GM12878 (cell line): ENCODE measurements around the gene ZNF547. TPM values are rescaled to one million over a fixed set of nuclear protein-coding genes. Genes with fewer than 3 reads are reported as not detected.

Source experiments
- ASH2L ChIP-seq: fragments of 300-600, 200-600 bp; sonication (generic); IDR thresholded peaks from 2 replicates; pipeline ENCODE4 v1.6.1; 2017; ENCODE audit warnings: low read depth, mild to moderate bottlenecking, borderline replicate concordance
- BCL11A ChIP-seq: IDR thresholded peaks from 2 replicates; pipeline ENCODE4 v1.6.1; 2011; ENCODE audit warnings: low read depth, low read length
- BCL3 ChIP-seq: IDR thresholded peaks from 2 replicates; pipeline ENCODE4 v1.6.1; 2011; ENCODE audit warnings: borderline replicate concordance, low read depth, mild to moderate bottlenecking, moderate library complexity, low read length; ENCODE audit not compliant: insufficient read depth, poor library complexity, severe bottlenecking
- CBX5 ChIP-seq: sonication (generic); IDR thresholded peaks from 2 replicates; pipeline ENCODE4 v1.6.1; 2016; ENCODE audit warnings: low read depth, moderate library complexity, mild to moderate bottlenecking, inconsistent platforms
- CTCF ChIP-seq, 3 experiments: IDR thresholded peaks in 2 of 3; conservative IDR thresholded peaks in 1 of 3; 2 replicates each; pipeline ENCODE4 v1.5.1; 2011; ENCODE audit warnings: low read depth in 3 of 3, low read length in 3 of 3, mild to moderate bottlenecking in 3 of 3, control low read depth in 2 of 3, moderate library complexity in 2 of 3, inconsistent platforms in 1 of 3, mixed read lengths in 1 of 3; ENCODE audit not compliant: control insufficient read depth in 2 of 3, insufficient read depth in 1 of 3; ENCODE audit errors: extremely low read depth in 1 of 3
- EP300 ChIP-seq, 2 experiments: fragments of 150-350 bp in 1 of 2; IDR thresholded peaks; 2 replicates each; pipeline ENCODE4 v1.6.1; 2011 to 2012; ENCODE audit warnings: low read depth in 2 of 2, low read length in 2 of 2, borderline replicate concordance in 1 of 2, improper control_type of control experiment in 1 of 2, inconsistent platforms in 1 of 2; ENCODE audit not compliant: control insufficient read depth in 1 of 2
- JUNB ChIP-seq: IDR thresholded peaks from 2 replicates; pipeline ENCODE4 v1.6.1; 2016; ENCODE audit warnings: antibody characterized with exemption, mild to moderate bottlenecking
- JUND ChIP-seq: IDR thresholded peaks from 2 replicates; pipeline ENCODE4 v1.6.1; 2012; ENCODE audit warnings: low read depth, mild to moderate bottlenecking, low read length, improper control_type of control experiment, moderate library complexity
- KAT2A ChIP-seq: conservative IDR thresholded peaks from 2 replicates; pipeline ENCODE4 v1.6.1; 2011; ENCODE audit warnings: low read depth, low read length; ENCODE audit not compliant: control insufficient read depth
- MTA2 ChIP-seq: fragments of 450-650 bp; IDR thresholded peaks from 2 replicates; pipeline ENCODE4 v1.6.1; 2016; ENCODE audit warnings: low read depth, mild to moderate bottlenecking, moderate library complexity
- MTA3 ChIP-seq: IDR thresholded peaks from 2 replicates; pipeline ENCODE4 v1.6.1; 2012; ENCODE audit warnings: low read length, inconsistent platforms, borderline replicate concordance
- NFYA ChIP-seq: IDR thresholded peaks from 2 replicates; pipeline ENCODE4 v1.6.1; 2011; ENCODE audit warnings: low read depth, mild to moderate bottlenecking, low read length, improper control_type of control experiment, borderline replicate concordance
- NR2F1 ChIP-seq: fragments of 450-650 bp; conservative IDR thresholded peaks from 2 replicates; pipeline ENCODE4 v1.6.1; 2017; ENCODE audit warnings: mild to moderate bottlenecking
- POLR2A ChIP-seq: IDR thresholded peaks from 2 replicates; pipeline ENCODE4 v1.6.1; 2011; ENCODE audit warnings: low read depth, mild to moderate bottlenecking, low read length
- RB1 ChIP-seq: fragments of 450-650 bp; formaldehyde crosslinking; IDR thresholded peaks from 2 replicates; pipeline ENCODE4 v1.6.1; 2017; ENCODE audit warnings: mild to moderate bottlenecking, borderline replicate concordance
- RELA ChIP-seq: fragments of 450-650 bp; IDR thresholded peaks from 2 replicates; pipeline ENCODE4 v1.8.0; 2014; ENCODE audit warnings: borderline replicate concordance; ENCODE audit not compliant: partially characterized antibody
- RELB ChIP-seq: fragments of 450-650 bp; IDR thresholded peaks from 2 replicates; pipeline ENCODE4 v1.6.1; 2017; ENCODE audit warnings: low read depth, mild to moderate bottlenecking, moderate library complexity
- SMARCA5 ChIP-seq: fragments of 450-650 bp; IDR thresholded peaks from 2 replicates; pipeline ENCODE4 v1.6.1; 2017; ENCODE audit warnings: mild to moderate bottlenecking
- SMC3 ChIP-seq: IDR thresholded peaks from 2 replicates; pipeline ENCODE4 v1.6.1; 2011; ENCODE audit warnings: low read length, improper control_type of control experiment, borderline replicate concordance
- TBL1XR1 ChIP-seq: IDR thresholded peaks from 2 replicates; pipeline ENCODE4 v1.6.1; 2012; ENCODE audit warnings: low read depth, low read length, improper control_type of control experiment
- TCF12 ChIP-seq: IDR thresholded peaks from 2 replicates; pipeline ENCODE4 v1.6.1; 2011; ENCODE audit warnings: low read depth, mild to moderate bottlenecking, low read length
- TCF3 ChIP-seq: IDR thresholded peaks from 2 replicates; pipeline ENCODE4 v1.6.1; 2012; ENCODE audit warnings: low read depth, mild to moderate bottlenecking, low read length, borderline replicate concordance; ENCODE audit not compliant: insufficient read depth
- USF1 ChIP-seq: IDR thresholded peaks from 2 replicates; pipeline ENCODE4 v1.6.1; 2011; ENCODE audit warnings: borderline replicate concordance, low read depth, mild to moderate bottlenecking, moderate library complexity, mixed read lengths, low read length; ENCODE audit not compliant: insufficient read depth; ENCODE audit errors: extremely low read length
- ZNF24 ChIP-seq: fragments of 450-650 bp; IDR thresholded peaks from 2 replicates; pipeline ENCODE4 v1.6.1; 2017; ENCODE audit warnings: antibody characterized with exemption, mild to moderate bottlenecking
- ZNF384 ChIP-seq: IDR thresholded peaks from 2 replicates; pipeline ENCODE4 v1.6.1; 2012; ENCODE audit warnings: low read depth, mild to moderate bottlenecking, low read length, improper control_type of control experiment, borderline replicate concordance
- polyA plus RNA-seq, 11 experiments: library from polyadenylated mRNA; depleted of rRNA in 4 of 11; unstranded in 6 of 11; stranded (reverse) in 5 of 11; fragments of >200 nt; fragmentation: Nextera tagmentation in 4 of 11; fragmentation: Illumina TruSeq in 1 of 11; extraction: Ambion mirVana in 4 of 11; extraction: Trizol in 1 of 11; gene quantifications; 1 replicate in 1 of 11; 2 replicates in 10 of 11; pipeline versions ENCODE4 v1.2.1 to v1.2.3, GENCODE V29; 2011 to 2016; ENCODE audit warnings: inconsistent platforms in 2 of 11, missing spikeins in 2 of 11, low read depth in 1 of 11
- total RNA-seq, 4 experiments: library from RNA; depleted of rRNA in 3 of 4; stranded (reverse); fragments of >200 nt in 3 of 4; fragmentation: Illumina TruSeq in 1 of 4; extraction: Trizol in 1 of 4; gene quantifications; 2 replicates each; pipeline versions ENCODE4 v1.2.1 to v1.2.3, GENCODE V29; 2013 to 2021

ZNF547 gene
- total and polyA plus RNA-seq, 10 of the 15 experiments (the other 5 are each of a cell fraction or from before 2014, with no cell fraction given) = 2.3 to 6.0 (median 3.3) TPM

- TF ChIP-seq TCF12 = no peak
- TF ChIP-seq RELA = no peak
- no peak for TF ChIP-seq NFYA
- no peak for TF ChIP-seq ZNF24
- no peak for TF ChIP-seq TCF3
- no peak for TF ChIP-seq JUNB
- TF ChIP-seq BCL11A = no peak
- TF ChIP-seq NR2F1 = no peak
- TF ChIP-seq EP300 (IDR thresholded peaks at IDR 0.05; ENCODE audit: borderline replicate concordance in 1 of 2, control insufficient read depth in 1 of 2, low read depth in 2 of 2, low read length in 2 of 2) = no peak
- TF ChIP-seq MTA2 = no peak
- no peak for TF ChIP-seq CBX5
- peak; percentile 19; the same call in 1 of the 2 replicates for TF ChIP-seq SMC3
- no peak for TF ChIP-seq KAT2A
- no peak for TF ChIP-seq ASH2L
- TF ChIP-seq BCL3 = no peak
- no peak for TF ChIP-seq ZNF384
- 0 out of 2 replicates have a peak, but pooled peaks have one; percentile 6 for TF ChIP-seq JUND
- TF ChIP-seq CTCF (IDR thresholded peaks at IDR 0.05 in 2 of 3, conservative IDR thresholded peaks at IDR 0.05 in 1 of 3; ENCODE audit: control insufficient read depth in 2 of 3, extremely low read depth in 1 of 3, insufficient read depth in 1 of 3, low read depth in 3 of 3, low read length in 3 of 3) = no peak
- no peak for TF ChIP-seq USF1
- no peak for TF ChIP-seq TBL1XR1
- TF ChIP-seq RB1 = no peak
- TF ChIP-seq RELB = peak; percentile 71
- TF ChIP-seq POLR2A = peak; percentile 62
- TF ChIP-seq MTA3 = no peak
- no peak for TF ChIP-seq SMARCA5
These were observed 12.2 kb upstream of the ZNF547 start, which contains the start of gene ZNF304 (continued) for GRCh38 chr19:57350877-57351805.
